H1 (cell line): Measurements from ENCODE around the gene ADARB2. TPM values are rescaled to one million over a fixed set of nuclear protein-coding genes. Genes with fewer than 3 reads are reported as not detected.

Experiments used
- BACH1 ChIP-seq: IDR thresholded peaks from 2 replicates; pipeline ENCODE4 v1.6.1; 2012; ENCODE audit warnings: low read length, improper control_type of control experiment
- GABPA ChIP-seq: IDR thresholded peaks from 2 replicates; pipeline ENCODE4 v1.6.1; 2011; ENCODE audit warnings: mild to moderate bottlenecking, low read length, moderate library complexity, borderline replicate concordance; ENCODE audit not compliant: insufficient read depth
- HDAC2 ChIP-seq, 2 experiments: fragments of 300-600 bp in 1 of 2; sonication (generic) in 1 of 2; IDR thresholded peaks; 2 replicates each; pipeline ENCODE4 v1.6.1; 2011 to 2012; ENCODE audit warnings: low read depth in 2 of 2, low read length in 2 of 2, mild to moderate bottlenecking in 2 of 2, moderate library complexity in 2 of 2, borderline replicate concordance in 1 of 2, inconsistent platforms in 1 of 2
- TAF1 ChIP-seq: IDR thresholded peaks from 2 replicates; pipeline ENCODE4 v1.6.1; 2011; ENCODE audit warnings: mild to moderate bottlenecking, low read depth, low read length
- TBP ChIP-seq: IDR thresholded peaks from 2 replicates; pipeline ENCODE4 v1.6.1; 2011; ENCODE audit warnings: low read depth, low read length, improper control_type of control experiment
- polyA plus RNA-seq, 7 experiments: library from polyadenylated mRNA; depleted of rRNA in 3 of 7; stranded (reverse) in 5 of 7; unstranded in 2 of 7; fragments of >200 nt in 5 of 7; fragments of 200-250 nt in 2 of 7; gene quantifications; 1 replicate in 5 of 7; 2 replicates in 1 of 7; 4 replicates in 1 of 7; pipeline versions ENCODE4 v1.2.1 to v1.2.3, GENCODE V29; 2011 to 2013; ENCODE audit warnings: missing spikeins in 2 of 7, mixed read lengths in 2 of 7
- total RNA-seq: library from RNA; stranded (reverse); fragmentation: NEBNext Ultra II Directional; extraction: Animal tissue kit (Norgen Biotek cat#: 25700); gene quantifications from 2 replicates; pipeline ENCODE4 v1.2.1, GENCODE V29; 2021
- TF ChIP-seq, protein P1 (sequence below): fragments of 300-600 bp; sonication (generic); IDR thresholded peaks from 2 replicates; pipeline ENCODE4 v1.7.1; 2012; ENCODE audit warnings: low read length, moderate library complexity, mild to moderate bottlenecking, inconsistent platforms; ENCODE audit not compliant: insufficient replicate concordance

ADARB2 gene
- total and polyA plus RNA-seq, 2 of the 8 experiments (the other 6 are each of a cell fraction or from before 2014, with no cell fraction given): 2.2 to 2.8 TPM

DNA sequence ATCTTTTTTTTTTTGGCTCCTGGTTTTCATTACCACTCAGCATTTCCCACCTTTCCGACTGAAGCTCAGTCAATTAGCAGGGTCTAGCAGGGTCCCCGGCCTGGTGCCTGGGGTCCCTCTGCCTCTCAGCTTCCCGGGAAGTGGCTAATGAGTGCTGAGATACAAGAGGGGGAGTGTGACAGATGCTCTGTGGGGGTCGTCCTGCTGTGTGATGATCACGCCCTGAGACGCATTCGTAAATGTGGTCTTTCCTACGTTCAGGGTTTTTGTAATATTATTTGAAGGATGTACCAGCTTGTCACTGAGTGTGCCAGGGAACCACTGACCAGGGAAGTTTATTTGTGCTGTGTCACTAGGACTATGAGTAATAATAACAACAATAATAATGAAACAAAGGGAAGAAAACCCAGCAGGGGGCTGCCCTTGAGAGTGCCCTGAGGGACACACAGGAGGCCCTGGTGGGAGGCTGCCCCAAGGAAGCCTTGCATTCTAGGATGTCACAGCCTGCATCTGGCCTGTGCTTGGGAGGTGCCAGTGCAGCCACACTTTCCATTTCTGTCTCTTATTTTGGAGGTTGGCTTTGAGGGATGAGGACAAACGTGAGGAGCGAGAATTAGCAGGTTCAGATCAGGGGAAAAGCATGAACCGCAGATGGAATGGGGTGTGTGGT is 337.8 kb downstream of the ADARB2 start (continued):
- TF ChIP-seq, protein P1, sequence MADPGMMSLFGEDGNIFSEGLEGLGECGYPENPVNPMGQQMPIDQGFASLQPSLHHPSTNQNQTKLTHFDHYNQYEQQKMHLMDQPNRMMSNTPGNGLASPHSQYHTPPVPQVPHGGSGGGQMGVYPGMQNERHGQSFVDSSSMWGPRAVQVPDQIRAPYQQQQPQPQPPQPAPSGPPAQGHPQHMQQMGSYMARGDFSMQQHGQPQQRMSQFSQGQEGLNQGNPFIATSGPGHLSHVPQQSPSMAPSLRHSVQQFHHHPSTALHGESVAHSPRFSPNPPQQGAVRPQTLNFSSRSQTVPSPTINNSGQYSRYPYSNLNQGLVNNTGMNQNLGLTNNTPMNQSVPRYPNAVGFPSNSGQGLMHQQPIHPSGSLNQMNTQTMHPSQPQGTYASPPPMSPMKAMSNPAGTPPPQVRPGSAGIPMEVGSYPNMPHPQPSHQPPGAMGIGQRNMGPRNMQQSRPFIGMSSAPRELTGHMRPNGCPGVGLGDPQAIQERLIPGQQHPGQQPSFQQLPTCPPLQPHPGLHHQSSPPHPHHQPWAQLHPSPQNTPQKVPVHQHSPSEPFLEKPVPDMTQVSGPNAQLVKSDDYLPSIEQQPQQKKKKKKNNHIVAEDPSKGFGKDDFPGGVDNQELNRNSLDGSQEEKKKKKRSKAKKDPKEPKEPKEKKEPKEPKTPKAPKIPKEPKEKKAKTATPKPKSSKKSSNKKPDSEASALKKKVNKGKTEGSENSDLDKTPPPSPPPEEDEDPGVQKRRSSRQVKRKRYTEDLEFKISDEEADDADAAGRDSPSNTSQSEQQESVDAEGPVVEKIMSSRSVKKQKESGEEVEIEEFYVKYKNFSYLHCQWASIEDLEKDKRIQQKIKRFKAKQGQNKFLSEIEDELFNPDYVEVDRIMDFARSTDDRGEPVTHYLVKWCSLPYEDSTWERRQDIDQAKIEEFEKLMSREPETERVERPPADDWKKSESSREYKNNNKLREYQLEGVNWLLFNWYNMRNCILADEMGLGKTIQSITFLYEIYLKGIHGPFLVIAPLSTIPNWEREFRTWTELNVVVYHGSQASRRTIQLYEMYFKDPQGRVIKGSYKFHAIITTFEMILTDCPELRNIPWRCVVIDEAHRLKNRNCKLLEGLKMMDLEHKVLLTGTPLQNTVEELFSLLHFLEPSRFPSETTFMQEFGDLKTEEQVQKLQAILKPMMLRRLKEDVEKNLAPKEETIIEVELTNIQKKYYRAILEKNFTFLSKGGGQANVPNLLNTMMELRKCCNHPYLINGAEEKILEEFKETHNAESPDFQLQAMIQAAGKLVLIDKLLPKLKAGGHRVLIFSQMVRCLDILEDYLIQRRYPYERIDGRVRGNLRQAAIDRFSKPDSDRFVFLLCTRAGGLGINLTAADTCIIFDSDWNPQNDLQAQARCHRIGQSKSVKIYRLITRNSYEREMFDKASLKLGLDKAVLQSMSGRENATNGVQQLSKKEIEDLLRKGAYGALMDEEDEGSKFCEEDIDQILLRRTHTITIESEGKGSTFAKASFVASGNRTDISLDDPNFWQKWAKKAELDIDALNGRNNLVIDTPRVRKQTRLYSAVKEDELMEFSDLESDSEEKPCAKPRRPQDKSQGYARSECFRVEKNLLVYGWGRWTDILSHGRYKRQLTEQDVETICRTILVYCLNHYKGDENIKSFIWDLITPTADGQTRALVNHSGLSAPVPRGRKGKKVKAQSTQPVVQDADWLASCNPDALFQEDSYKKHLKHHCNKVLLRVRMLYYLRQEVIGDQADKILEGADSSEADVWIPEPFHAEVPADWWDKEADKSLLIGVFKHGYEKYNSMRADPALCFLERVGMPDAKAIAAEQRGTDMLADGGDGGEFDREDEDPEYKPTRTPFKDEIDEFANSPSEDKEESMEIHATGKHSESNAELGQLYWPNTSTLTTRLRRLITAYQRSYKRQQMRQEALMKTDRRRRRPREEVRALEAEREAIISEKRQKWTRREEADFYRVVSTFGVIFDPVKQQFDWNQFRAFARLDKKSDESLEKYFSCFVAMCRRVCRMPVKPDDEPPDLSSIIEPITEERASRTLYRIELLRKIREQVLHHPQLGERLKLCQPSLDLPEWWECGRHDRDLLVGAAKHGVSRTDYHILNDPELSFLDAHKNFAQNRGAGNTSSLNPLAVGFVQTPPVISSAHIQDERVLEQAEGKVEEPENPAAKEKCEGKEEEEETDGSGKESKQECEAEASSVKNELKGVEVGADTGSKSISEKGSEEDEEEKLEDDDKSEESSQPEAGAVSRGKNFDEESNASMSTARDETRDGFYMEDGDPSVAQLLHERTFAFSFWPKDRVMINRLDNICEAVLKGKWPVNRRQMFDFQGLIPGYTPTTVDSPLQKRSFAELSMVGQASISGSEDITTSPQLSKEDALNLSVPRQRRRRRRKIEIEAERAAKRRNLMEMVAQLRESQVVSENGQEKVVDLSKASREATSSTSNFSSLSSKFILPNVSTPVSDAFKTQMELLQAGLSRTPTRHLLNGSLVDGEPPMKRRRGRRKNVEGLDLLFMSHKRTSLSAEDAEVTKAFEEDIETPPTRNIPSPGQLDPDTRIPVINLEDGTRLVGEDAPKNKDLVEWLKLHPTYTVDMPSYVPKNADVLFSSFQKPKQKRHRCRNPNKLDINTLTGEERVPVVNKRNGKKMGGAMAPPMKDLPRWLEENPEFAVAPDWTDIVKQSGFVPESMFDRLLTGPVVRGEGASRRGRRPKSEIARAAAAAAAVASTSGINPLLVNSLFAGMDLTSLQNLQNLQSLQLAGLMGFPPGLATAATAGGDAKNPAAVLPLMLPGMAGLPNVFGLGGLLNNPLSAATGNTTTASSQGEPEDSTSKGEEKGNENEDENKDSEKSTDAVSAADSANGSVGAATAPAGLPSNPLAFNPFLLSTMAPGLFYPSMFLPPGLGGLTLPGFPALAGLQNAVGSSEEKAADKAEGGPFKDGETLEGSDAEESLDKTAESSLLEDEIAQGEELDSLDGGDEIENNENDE: no peak
- no peak for TF ChIP-seq HDAC2 (IDR thresholded peaks at IDR 0.05; ENCODE audit: borderline replicate concordance in 1 of 2, low read depth in 2 of 2, low read length in 2 of 2)
- TF ChIP-seq TAF1: no peak
- TF ChIP-seq GABPA: no peak
- TF ChIP-seq TBP: no peak
- TF ChIP-seq BACH1: no peak
